ENCODE measurements around the gene KAT6B. TPM values are rescaled to one million over a fixed set of nuclear protein-coding genes. Genes with fewer than 3 reads are reported as not detected.

Gene KAT6B
- total and polyA plus RNA-seq, 2 donors (not counting 1 experiment from before 2014, with no cell fraction given) = 3.9 to 37.8 TPM

DNA sequence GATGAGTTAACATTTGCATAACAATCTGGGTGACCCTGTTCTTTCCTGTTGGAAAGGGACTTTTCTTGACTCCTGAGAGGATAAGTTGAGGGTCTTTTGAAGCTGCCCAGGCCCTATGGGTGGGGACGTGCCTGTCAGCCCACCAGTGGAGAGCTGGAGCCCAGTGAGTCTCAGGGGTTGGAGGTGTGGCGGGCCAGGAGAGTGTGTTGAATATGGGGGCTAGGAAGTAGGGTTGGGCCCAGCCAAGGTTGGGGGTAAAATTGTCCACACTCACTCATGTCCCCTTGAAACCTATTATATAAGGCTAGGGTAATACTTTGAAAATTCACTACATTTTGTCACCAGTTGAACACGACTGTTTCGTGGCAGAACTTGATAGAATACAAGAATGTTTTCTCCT, 17.9 kb upstream of the KAT6B start:
- TF ChIP-seq, protein P1, sequence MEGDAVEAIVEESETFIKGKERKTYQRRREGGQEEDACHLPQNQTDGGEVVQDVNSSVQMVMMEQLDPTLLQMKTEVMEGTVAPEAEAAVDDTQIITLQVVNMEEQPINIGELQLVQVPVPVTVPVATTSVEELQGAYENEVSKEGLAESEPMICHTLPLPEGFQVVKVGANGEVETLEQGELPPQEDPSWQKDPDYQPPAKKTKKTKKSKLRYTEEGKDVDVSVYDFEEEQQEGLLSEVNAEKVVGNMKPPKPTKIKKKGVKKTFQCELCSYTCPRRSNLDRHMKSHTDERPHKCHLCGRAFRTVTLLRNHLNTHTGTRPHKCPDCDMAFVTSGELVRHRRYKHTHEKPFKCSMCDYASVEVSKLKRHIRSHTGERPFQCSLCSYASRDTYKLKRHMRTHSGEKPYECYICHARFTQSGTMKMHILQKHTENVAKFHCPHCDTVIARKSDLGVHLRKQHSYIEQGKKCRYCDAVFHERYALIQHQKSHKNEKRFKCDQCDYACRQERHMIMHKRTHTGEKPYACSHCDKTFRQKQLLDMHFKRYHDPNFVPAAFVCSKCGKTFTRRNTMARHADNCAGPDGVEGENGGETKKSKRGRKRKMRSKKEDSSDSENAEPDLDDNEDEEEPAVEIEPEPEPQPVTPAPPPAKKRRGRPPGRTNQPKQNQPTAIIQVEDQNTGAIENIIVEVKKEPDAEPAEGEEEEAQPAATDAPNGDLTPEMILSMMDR (conservative IDR thresholded peaks at IDR 0.05 in 1 of 2, IDR thresholded peaks at IDR 0.05 in 1 of 2; ENCODE audit: low read depth in 1 of 2, low read length in 2 of 2) = no peak
- TF ChIP-seq EZH2 (IDR thresholded peaks at IDR 0.05; ENCODE audit: low read length, missing control alignments) = no peak
- Histone ChIP-seq H3K9ac (ENCODE audit: insufficient read depth, low read length) (no peak overlapping the region), H2AFZ (ENCODE audit: low read length) (no peak overlapping the region), H3K9me3 (ENCODE audit: control insufficient read depth, insufficient read depth, low read depth, low read length) (no peaks in the 10 kb centered on the region), H3K79me2 (ENCODE audit: control insufficient read depth, insufficient read depth, low read length) (no peaks in the 10 kb centered on the region), H4K20me1 (ENCODE audit: control insufficient read depth, extremely low read depth, insufficient read depth, low read length) (no peaks in the 10 kb centered on the region), H3K4me3 (replicated peaks in 1 of 4; ENCODE audit: control extremely low read depth in 1 of 4, insufficient read depth in 1 of 4, low read depth in 3 of 4, low read length in 4 of 4) (no peak overlapping the region), H3K4me1 (ENCODE audit: control insufficient read depth, extremely low read depth, insufficient read depth, low read length) (no peaks in the 10 kb centered on the region), H3K27ac (ENCODE audit: insufficient read depth, low read length) (no peak overlapping the region), H3K27me3 (ENCODE audit: control insufficient read depth, insufficient read depth, low read length) (no peaks in the 10 kb centered on the region), H3K4me2 (ENCODE audit: extremely low read depth, insufficient read depth, low read length) (no peak overlapping the region), H3K36me3 (ENCODE audit: control insufficient read depth, insufficient read depth, low read length) (no peaks in the 10 kb centered on the region)
- DNase-seq (ENCODE audit: low read depth in 2 of 2) = no peak

DNA sequence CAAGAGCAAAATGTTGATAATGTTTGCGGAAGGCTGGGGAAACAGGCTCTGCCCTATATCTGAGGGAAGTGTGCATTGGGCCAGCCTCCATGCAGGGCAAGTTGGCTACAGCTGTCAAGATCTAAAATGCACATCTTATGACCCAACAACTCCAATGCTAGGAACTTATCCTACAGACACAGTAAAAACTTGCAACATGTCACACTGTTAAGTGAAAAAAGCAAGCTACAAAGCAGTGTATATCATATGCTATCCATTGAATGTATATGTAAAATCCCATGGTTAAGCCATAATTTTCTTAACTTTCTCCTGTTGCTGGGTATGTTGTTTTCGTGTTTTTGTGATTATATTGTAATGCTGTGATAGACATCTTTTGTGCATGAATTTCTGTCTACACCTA, 16.3 kb upstream of the KAT6B start:
- H2AFZ ChIP-seq (ENCODE audit: low read length) = no peak overlapping the region
- no peak overlapping the region for H3K27ac ChIP-seq (ENCODE audit: insufficient read depth, low read length)
- H4K20me1 ChIP-seq (ENCODE audit: control insufficient read depth, extremely low read depth, insufficient read depth, low read length) = no peaks in the 10 kb centered on the region
- H3K4me3 ChIP-seq (replicated peaks in 1 of 4; ENCODE audit: control extremely low read depth in 1 of 4, insufficient read depth in 1 of 4, low read depth in 3 of 4, low read length in 4 of 4) = no peak overlapping the region
- no peaks in the 10 kb centered on the region for H3K9me3 ChIP-seq (ENCODE audit: control insufficient read depth, insufficient read depth, low read depth, low read length)
- no peak overlapping the region for H3K4me2 ChIP-seq (ENCODE audit: extremely low read depth, insufficient read depth, low read length)
- H3K9ac ChIP-seq (ENCODE audit: insufficient read depth, low read length) = no peak overlapping the region
- no peak for TF ChIP-seq EZH2 (IDR thresholded peaks at IDR 0.05; ENCODE audit: low read length, missing control alignments)
- TF ChIP-seq, protein P1 (conservative IDR thresholded peaks at IDR 0.05 in 1 of 2, IDR thresholded peaks at IDR 0.05 in 1 of 2; ENCODE audit: low read depth in 1 of 2, low read length in 2 of 2) = no peak
- H3K79me2 ChIP-seq (ENCODE audit: control insufficient read depth, insufficient read depth, low read length) = no peaks in the 10 kb centered on the region
- H3K36me3 ChIP-seq (ENCODE audit: control insufficient read depth, insufficient read depth, low read length) = no peaks in the 10 kb centered on the region
- H3K27me3 ChIP-seq (ENCODE audit: control insufficient read depth, insufficient read depth, low read length) = no peaks in the 10 kb centered on the region
- no peak for DNase-seq (ENCODE audit: low read depth in 2 of 2)
- H3K4me1 ChIP-seq (ENCODE audit: control insufficient read depth, extremely low read depth, insufficient read depth, low read length) = no peaks in the 10 kb centered on the region

DNA sequence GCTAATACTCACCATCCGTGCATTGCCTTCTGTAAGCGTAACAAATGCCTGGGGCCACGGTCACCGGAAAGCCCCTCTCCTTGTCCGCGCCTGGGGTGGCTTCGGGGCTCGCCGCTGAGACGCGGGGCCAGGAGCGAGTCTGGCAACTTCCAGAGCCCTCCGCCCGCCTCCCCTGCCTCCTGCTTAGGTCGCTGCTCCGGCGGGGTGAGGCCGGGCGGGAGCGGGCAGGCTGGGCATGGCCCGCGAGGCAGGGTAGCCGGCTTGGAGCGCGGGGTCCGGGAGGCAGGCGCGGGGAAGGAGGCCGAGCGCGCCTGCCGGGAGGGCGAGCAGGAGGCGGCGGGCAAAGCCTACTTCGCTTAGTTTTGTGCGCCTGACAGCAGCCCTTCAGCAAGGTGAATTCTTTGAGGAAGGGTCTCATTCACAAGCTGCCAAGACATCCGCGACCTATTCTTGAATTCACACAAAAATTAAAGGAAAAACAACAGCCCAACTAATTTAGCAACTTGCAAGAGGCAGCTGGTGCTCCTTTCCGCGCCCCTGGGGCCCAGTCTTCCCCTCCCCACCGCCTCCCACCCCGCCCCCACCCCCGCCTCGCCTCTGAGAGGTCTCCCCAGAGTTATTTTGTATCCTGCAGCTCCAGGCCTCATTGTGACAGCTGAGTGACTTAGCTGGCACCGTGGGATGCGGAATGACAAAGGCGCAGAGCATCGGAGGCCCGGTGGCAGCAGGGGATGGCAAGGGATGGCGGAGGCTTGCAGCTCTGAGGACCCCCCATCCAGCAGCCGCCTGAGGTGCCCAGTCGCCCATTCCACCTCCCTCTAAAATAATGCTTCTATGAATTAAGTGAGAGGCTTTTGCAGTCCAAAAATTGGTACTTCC, 12.8 kb upstream of the KAT6B start:
- no peaks in the 10 kb centered on the region for H4K20me1 ChIP-seq (ENCODE audit: control insufficient read depth, extremely low read depth, insufficient read depth, low read length)
- no peak overlapping the region for H3K27ac ChIP-seq (ENCODE audit: insufficient read depth, low read length)
- no peaks in the 10 kb centered on the region for H3K79me2 ChIP-seq (ENCODE audit: control insufficient read depth, insufficient read depth, low read length)
- H3K4me2 ChIP-seq (ENCODE audit: extremely low read depth, insufficient read depth, low read length) = no peak overlapping the region
- no peaks in the 10 kb centered on the region for H3K9me3 ChIP-seq (ENCODE audit: control insufficient read depth, insufficient read depth, low read depth, low read length)
- TF ChIP-seq, protein P1 (conservative IDR thresholded peaks at IDR 0.05 in 1 of 2, IDR thresholded peaks at IDR 0.05 in 1 of 2; ENCODE audit: low read depth in 1 of 2, low read length in 2 of 2) = no peak
- TF ChIP-seq EZH2 (IDR thresholded peaks at IDR 0.05; ENCODE audit: low read length, missing control alignments) = no peak
- no peaks in the 10 kb centered on the region for H3K27me3 ChIP-seq (ENCODE audit: control insufficient read depth, insufficient read depth, low read length)
- peak in 1 of 2 donors; percentile 11 for DNase-seq (ENCODE audit: low read depth in 2 of 2)
- no peaks in the 10 kb centered on the region for H3K36me3 ChIP-seq (ENCODE audit: control insufficient read depth, insufficient read depth, low read length)
- no peak overlapping the region for H3K4me3 ChIP-seq (replicated peaks in 1 of 4; ENCODE audit: control extremely low read depth in 1 of 4, insufficient read depth in 1 of 4, low read depth in 3 of 4, low read length in 4 of 4)
- no peak overlapping the region for H2AFZ ChIP-seq (ENCODE audit: low read length)
- no peaks in the 10 kb centered on the region for H3K4me1 ChIP-seq (ENCODE audit: control insufficient read depth, extremely low read depth, insufficient read depth, low read length)
- no peak overlapping the region for H3K9ac ChIP-seq (ENCODE audit: insufficient read depth, low read length)

Data from fibroblast of lung (primary cell).